T-helper 2 cell treated with Interferon-gamma antibody and Interleukin-4, amounts not matched to agents 5 μg/mL and 100 μg/mL, for 36 hours (primary cell): Measurements from ENCODE around the gene CCDC178.

Experiments
- DNase-seq: peaks from one replicate; pipeline ENCODE4 v3.0.0; 2021; ENCODE audit warnings: low spot score
- H3K27ac Mint-ChIP-seq: one replicate; pipeline ENCODE4 v1.8.0; 2021; ENCODE audit warnings: mild to moderate bottlenecking, mixed read lengths
- H3K27me3 Mint-ChIP-seq: one replicate; pipeline ENCODE4 v1.8.0; 2021; ENCODE audit warnings: low read depth, mixed read lengths
- H3K36me3 Mint-ChIP-seq: one replicate; pipeline ENCODE4 v1.8.0; 2021; ENCODE audit warnings: low read depth, mixed read lengths
- H3K4me1 Mint-ChIP-seq: one replicate; pipeline ENCODE4 v1.8.0; 2021; ENCODE audit warnings: low read depth, mixed read lengths
- H3K4me3 Mint-ChIP-seq: one replicate; pipeline ENCODE4 v1.8.0; 2022; ENCODE audit warnings: mild to moderate bottlenecking, moderate library complexity, mixed read lengths
- H3K9me3 Mint-ChIP-seq: one replicate; pipeline ENCODE4 v1.8.0; 2021; ENCODE audit warnings: mixed read lengths

Gene CCDC178

DNA sequence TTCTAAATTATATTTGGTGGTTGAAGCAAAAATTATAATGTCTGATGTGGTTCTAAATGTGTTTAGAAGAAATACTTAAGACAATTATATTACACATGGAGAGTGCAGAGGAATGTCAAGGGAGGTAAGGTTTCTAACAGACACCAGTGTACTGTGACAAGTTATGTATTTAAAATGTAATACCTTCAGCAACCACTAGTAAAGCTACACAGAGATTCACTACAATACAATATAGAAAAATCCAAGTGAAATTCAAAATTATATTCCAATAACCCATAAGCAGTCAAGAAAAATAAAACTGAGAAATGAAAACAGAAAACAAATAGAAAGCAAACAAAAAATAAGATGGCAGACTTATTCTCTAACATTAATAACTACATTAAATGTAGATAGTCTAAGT, 418.2 kb downstream of the CCDC178 start:
- Mint-ChIP-seq H3K9me3 (peaks cover 7% of the 10 kb centered on the region), H3K36me3 (no peaks in the 10 kb centered on the region), H3K4me3 (no peak overlapping the region), H3K27ac (no peak overlapping the region), H3K4me1 (no peaks in the 10 kb centered on the region), H3K27me3 (no peaks in the 10 kb centered on the region)
- DNase-seq: no peak

GRCh38 chr18:33020877-33021276, 419.6 kb downstream of the CCDC178 start:
- no peaks in the 10 kb centered on the region for H3K4me1 Mint-ChIP-seq
- H3K9me3 Mint-ChIP-seq: peaks cover 3% of the 10 kb centered on the region

DNA sequence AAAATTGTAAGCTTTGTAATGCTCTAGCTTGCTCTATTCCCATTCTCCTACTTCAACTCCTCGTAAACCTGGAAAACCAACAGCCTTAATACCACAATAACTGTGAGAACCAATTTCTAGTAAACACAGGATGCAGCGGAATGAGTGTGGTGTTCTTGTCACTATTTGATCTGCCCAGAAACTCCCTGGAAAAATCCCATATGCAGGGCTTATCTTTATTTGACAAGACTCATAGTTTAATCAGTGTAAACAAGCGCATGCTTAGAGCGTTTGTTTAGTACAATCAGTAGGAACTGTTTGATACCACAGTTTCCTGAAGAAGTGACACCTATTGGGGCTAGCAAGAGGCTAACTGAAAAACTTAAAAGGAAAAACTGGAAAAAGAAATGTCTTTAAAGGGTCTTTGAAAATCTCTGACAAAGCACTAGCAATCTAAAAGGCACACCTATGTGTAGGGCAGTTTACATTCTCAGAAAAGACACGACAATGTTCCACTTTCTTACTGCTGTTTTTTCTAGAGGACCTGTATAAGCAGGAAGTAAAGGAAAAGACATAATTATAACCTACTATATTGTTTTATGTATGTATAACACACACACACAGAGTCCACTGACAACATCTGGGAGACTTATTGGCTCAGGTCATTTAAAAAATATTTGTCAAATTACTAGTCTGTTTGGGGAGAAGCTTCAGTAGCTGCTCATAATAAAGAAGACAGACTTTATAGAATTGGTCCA, 426.3 kb downstream of the CCDC178 start:
- H3K4me1 Mint-ChIP-seq: no peaks in the 10 kb centered on the region
- no peaks in the 10 kb centered on the region for H3K36me3 Mint-ChIP-seq

More at GRCh38 chr18:33020877-33021276, 419.6 kb downstream of the CCDC178 start:
- H3K4me3 Mint-ChIP-seq: no peak overlapping the region
- DNase-seq: no peak
- H3K36me3 Mint-ChIP-seq: no peaks in the 10 kb centered on the region
- no peaks in the 10 kb centered on the region for H3K27me3 Mint-ChIP-seq
- H3K27ac Mint-ChIP-seq: no peak overlapping the region

GRCh38 chr18:33010149-33010548, 430.4 kb downstream of the CCDC178 start:
- no peak overlapping the region for H3K27ac Mint-ChIP-seq
- peaks cover 14% of the 10 kb centered on the region for H3K9me3 Mint-ChIP-seq
- no peak overlapping the region for H3K4me3 Mint-ChIP-seq
- no peaks in the 10 kb centered on the region for H3K27me3 Mint-ChIP-seq
- H3K4me1 Mint-ChIP-seq: no peaks in the 10 kb centered on the region
- H3K36me3 Mint-ChIP-seq: no peaks in the 10 kb centered on the region
- no peak for DNase-seq

More for the DNA sequence above, 426.3 kb downstream of the CCDC178 start:
- Mint-ChIP-seq H3K27me3 (no peaks in the 10 kb centered on the region), H3K27ac (no peak overlapping the region), H3K9me3 (peaks cover 14% of the 10 kb centered on the region), H3K4me3 (no peak overlapping the region)
- DNase-seq: no peak

DNA sequence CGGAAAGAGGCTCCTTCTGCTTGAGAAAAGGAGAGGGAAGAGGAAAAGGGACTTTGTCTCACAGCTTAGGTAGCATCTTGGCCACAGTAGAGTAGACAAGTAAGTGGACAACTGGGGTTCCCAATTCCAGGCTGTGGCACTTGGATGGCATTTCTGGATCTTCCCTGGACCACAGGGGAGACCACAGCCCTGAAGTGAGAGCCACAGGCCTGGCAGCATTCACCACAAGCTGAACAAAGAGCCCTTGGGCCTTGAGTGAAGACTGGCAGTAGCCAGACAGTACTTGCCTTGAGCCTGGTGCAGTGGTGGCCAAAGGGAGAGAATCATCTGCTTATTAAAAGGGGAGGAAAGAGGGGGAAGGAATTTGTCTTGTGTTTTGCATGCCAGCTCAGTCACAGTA, 441.6 kb downstream of the CCDC178 start:
- no peaks in the 10 kb centered on the region for H3K27me3 Mint-ChIP-seq
- no peaks in the 10 kb centered on the region for H3K4me1 Mint-ChIP-seq
- H3K27ac Mint-ChIP-seq: no peak overlapping the region
- DNase-seq: no peak
- no peaks in the 10 kb centered on the region for H3K36me3 Mint-ChIP-seq
- H3K9me3 Mint-ChIP-seq: peaks cover 3% of the 10 kb centered on the region
- no peak overlapping the region for H3K4me3 Mint-ChIP-seq

DNA sequence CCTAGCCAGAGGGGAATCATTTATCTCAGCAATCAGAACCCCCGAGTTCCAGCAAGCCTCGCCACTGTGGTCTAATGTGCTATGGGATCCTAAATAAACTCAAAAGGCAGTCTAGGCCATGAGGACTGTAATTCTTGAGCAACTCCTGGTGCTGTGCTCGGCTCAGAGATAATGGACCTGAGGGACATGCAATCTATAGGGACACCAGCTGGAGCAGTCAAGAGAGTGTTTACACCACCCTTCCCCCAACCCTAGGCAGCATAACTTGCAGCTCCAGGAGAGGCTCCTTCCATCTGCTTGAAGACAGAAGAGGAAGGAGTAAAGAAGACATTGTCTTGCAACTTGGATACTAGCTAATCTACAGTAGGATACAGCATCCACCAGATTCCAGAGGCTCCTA, 442.2 kb downstream of the CCDC178 start:
- H3K36me3 Mint-ChIP-seq: no peaks in the 10 kb centered on the region
- H3K4me3 Mint-ChIP-seq: no peak overlapping the region
- no peaks in the 10 kb centered on the region for H3K27me3 Mint-ChIP-seq
- no peaks in the 10 kb centered on the region for H3K4me1 Mint-ChIP-seq
- H3K27ac Mint-ChIP-seq: no peak overlapping the region
- H3K9me3 Mint-ChIP-seq: peaks cover 3% of the 10 kb centered on the region
- DNase-seq: no peak

DNA sequence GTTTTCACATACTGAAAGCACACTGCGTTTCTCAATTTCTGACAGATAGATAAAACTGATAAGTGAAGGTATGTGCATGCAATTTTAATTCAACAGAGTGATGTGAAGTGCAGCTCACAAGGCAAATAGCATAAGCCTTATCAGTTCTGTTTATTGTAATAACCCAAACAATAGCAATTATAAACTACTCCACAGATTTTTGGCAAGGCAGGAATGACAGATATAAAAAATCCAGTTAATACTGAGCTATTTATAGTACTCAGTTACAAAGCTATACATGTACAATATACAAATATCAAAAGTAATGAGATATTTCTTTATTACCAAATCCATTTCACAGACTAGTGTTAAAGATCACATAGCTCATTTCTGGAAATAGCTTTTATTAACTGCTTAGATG, 456.8 kb downstream of the CCDC178 start:
- Mint-ChIP-seq H3K4me3 (no peak overlapping the region), H3K9me3 (peaks cover 5% of the 10 kb centered on the region)

DNA sequence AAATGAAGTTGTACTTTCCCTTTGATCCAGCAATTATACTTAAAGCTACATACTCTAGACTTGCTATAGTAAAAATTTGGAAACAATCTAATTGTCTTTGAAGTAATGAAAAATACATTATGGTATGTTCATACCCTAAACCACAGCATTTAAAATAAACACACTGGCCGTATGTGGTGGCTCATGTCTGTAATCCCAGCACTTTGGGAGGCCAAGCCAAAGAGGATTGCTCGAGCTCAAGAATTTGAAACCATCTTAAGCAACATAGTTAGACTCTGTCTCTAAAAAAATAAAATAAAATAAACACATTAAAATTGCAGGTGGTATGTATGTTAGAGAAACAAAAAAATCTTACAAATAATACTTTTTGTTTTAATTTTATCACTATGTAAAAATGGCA, 459.6 kb downstream of the CCDC178 start:
- Mint-ChIP-seq H3K9me3 (peaks cover 8% of the 10 kb centered on the region), H3K4me1 (no peaks in the 10 kb centered on the region), H3K27ac (no peak overlapping the region), H3K36me3 (no peaks in the 10 kb centered on the region), H3K27me3 (no peaks in the 10 kb centered on the region), H3K4me3 (no peak overlapping the region)
- DNase-seq: no peak

More for the DNA sequence above, 456.8 kb downstream of the CCDC178 start:
- no peaks in the 10 kb centered on the region for H3K4me1 Mint-ChIP-seq
- no peaks in the 10 kb centered on the region for H3K27me3 Mint-ChIP-seq
- no peak overlapping the region for H3K27ac Mint-ChIP-seq
- H3K36me3 Mint-ChIP-seq: no peaks in the 10 kb centered on the region
- no peak for DNase-seq

GRCh38 chr18:32975501-32975900, 465.0 kb downstream of the CCDC178 start:
- Mint-ChIP-seq H3K27me3 (no peaks in the 10 kb centered on the region), H3K27ac (no peak overlapping the region), H3K9me3 (peaks cover 9% of the 10 kb centered on the region), H3K36me3 (no peaks in the 10 kb centered on the region), H3K4me3 (no peak overlapping the region), H3K4me1 (no peaks in the 10 kb centered on the region)
- no peak for DNase-seq

- H3K27me3 Mint-ChIP-seq: no peaks in the 10 kb centered on the region
- H3K9me3 Mint-ChIP-seq: peaks cover 9% of the 10 kb centered on the region
- no peak overlapping the region for H3K27ac Mint-ChIP-seq
- H3K4me3 Mint-ChIP-seq: no peak overlapping the region
- H3K4me1 Mint-ChIP-seq: no peaks in the 10 kb centered on the region
- H3K36me3 Mint-ChIP-seq: no peaks in the 10 kb centered on the region
- no peak for DNase-seq
Measured at GRCh38 chr18:32975163-32975436, 465.4 kb downstream of the CCDC178 start.

DNA sequence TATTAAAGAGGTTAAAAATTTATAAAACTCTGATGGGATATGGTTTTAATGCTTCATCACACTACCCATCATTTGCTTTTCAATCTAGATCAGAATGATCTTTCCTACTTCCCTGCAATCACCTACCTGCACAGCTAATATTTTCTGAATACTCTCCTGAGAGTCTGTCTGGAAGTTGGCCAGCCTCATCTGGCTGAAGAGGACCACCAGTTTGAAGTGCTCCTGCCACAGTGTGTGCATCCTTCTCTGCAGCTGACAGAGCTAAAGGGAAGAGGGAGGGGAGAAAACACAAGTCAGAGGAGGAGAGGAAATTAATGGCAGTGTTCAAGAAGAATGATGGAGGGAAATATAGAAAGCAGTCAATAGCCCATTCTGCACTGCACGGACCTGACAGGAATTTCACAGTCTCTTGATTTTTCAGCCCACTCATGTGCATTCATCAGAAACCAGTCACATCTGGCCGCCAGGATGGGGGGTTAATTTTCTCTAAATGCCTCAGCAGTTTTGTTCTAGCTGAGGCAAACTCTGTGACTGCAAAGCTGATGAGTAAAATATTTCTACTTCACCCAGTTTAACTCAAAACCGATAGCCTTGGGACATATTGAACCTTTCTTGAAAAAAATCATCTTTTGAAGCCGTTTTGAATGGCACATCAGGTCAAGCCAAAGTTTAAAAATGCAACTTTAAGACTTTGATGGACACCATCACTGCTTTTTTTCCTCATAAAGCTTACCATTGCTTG, 465.9 kb downstream of the CCDC178 start:
- Mint-ChIP-seq H3K27me3 (no peaks in the 10 kb centered on the region), H3K9me3 (peaks cover 6% of the 10 kb centered on the region), H3K27ac (no peak overlapping the region), H3K36me3 (no peaks in the 10 kb centered on the region), H3K4me3 (no peak overlapping the region), H3K4me1 (no peaks in the 10 kb centered on the region)
- DNase-seq: no peak

DNA sequence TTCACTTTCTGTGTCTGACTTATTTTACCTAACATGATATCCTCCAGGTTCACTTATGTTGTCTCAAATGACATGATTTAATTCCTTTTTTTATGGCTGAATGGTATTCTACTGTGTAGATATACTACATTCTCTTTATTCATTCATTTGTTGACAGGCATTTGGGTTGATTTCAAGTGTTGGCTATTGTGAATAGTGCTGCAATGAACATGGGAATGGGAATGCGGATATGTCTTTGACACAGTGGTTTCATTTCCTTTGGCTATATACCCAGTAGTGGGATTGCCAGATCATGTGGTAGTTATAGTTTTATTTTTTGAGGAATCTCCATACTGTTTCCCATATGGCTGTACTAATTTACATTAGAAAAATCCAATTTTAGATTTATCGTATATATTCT, 472.3 kb downstream of the CCDC178 start:
- H3K27ac Mint-ChIP-seq: no peak overlapping the region
- no peaks in the 10 kb centered on the region for H3K4me1 Mint-ChIP-seq
- no peak overlapping the region for H3K4me3 Mint-ChIP-seq
- H3K9me3 Mint-ChIP-seq: no peaks in the 10 kb centered on the region
- H3K36me3 Mint-ChIP-seq: no peaks in the 10 kb centered on the region
- H3K27me3 Mint-ChIP-seq: no peaks in the 10 kb centered on the region
- DNase-seq: no peak

- no peak for DNase-seq
- H3K27ac Mint-ChIP-seq: no peak overlapping the region
- no peaks in the 10 kb centered on the region for H3K27me3 Mint-ChIP-seq
- H3K4me3 Mint-ChIP-seq: no peak overlapping the region
- no peaks in the 10 kb centered on the region for H3K36me3 Mint-ChIP-seq
- H3K9me3 Mint-ChIP-seq: no peaks in the 10 kb centered on the region
- H3K4me1 Mint-ChIP-seq: no peaks in the 10 kb centered on the region
Measured at GRCh38 chr18:32966141-32966540, 474.4 kb downstream of the CCDC178 start.

DNA sequence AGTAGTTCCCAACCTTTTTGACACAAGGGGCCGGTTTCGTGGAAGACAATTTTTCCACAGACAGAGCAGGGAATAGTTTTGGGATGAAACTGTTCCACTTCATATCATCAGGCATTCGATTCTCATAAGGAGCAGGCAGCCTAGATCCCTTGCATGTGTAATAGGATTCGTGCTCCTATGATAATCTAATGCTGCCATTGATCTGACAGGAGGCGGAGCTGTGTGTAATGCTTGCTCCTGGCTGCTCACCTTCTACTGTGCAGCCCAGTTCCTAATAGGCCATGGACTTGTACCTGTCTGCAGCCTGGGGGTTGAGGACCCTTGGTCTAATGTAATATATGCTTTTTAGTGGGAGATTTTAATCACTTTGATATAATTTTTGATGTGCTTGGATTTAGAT, 479.0 kb downstream of the CCDC178 start:
- Mint-ChIP-seq H3K36me3 (no peaks in the 10 kb centered on the region), H3K4me3 (no peak overlapping the region), H3K9me3 (no peaks in the 10 kb centered on the region), H3K4me1 (no peaks in the 10 kb centered on the region), H3K27ac (no peak overlapping the region), H3K27me3 (no peaks in the 10 kb centered on the region)
- no peak for DNase-seq

DNA sequence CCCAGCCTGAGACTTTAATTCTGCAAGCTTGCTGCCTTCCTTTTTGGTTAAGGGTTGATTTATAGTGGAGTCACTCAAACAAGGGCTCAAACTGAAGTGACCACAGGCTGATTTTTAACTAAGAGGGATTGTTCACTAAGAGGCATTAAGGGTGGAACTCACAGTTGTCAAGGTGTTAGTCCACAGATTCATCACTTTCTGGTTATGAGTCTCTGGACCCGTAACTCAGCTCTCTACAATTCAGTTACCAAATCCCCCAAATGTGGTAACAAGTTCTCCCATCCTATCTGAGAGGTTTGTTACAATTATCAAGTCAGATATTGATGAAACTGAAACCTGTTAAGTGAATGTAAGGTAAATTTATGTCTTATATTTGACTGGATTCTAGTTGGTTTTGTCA, 481.8 kb downstream of the CCDC178 start:
- no peaks in the 10 kb centered on the region for H3K4me1 Mint-ChIP-seq
- H3K4me3 Mint-ChIP-seq: no peak overlapping the region
- H3K36me3 Mint-ChIP-seq: no peaks in the 10 kb centered on the region
- no peak overlapping the region for H3K27ac Mint-ChIP-seq
- H3K9me3 Mint-ChIP-seq: peaks cover 4% of the 10 kb centered on the region
- H3K27me3 Mint-ChIP-seq: no peaks in the 10 kb centered on the region
- DNase-seq: no peak
